Endothelial cell of umbilical vein (primary cell): ENCODE results near the gene CEP83.

Experiments used
- CTCF ChIP-seq, 2 donors: IDR thresholded peaks; 1 replicate in 1 of 2; 2 replicates in 1 of 2; pipeline ENCODE4 v1.5.1; 2011; ENCODE audit warnings: low read length in 2 of 2, mild to moderate bottlenecking in 2 of 2, moderate library complexity in 2 of 2, control low read depth in 1 of 2, inconsistent platforms in 1 of 2, low read depth in 1 of 2; ENCODE audit not compliant: insufficient read depth in 1 of 2; ENCODE audit errors: extremely low read depth in 1 of 2
- POLR2AphosphoS5 ChIP-seq: IDR thresholded peaks from 2 replicates; pipeline ENCODE4 v1.6.1; 2012; ENCODE audit warnings: low read depth, mild to moderate bottlenecking, control low read depth, low read length, moderate library complexity; ENCODE audit not compliant: insufficient read depth

GRCh38 chr12:94380507-94380906 lies 79.2 kb downstream of the CEP83 start:
- no peak for TF ChIP-seq CTCF (IDR thresholded peaks at IDR 0.05; ENCODE audit: extremely low read depth in 1 of 2, insufficient read depth in 1 of 2, low read depth in 1 of 2, low read length in 2 of 2)
- no peak for TF ChIP-seq POLR2AphosphoS5
